Vagina (tissue), 2 donors: ENCODE measurements around the gene FCHSD2. TPM values are rescaled to one million over a fixed set of nuclear protein-coding genes. Genes with fewer than 3 reads are reported as not detected.

Experiments used
- DNase-seq, 2 donors: peaks; one replicate each; pipeline ENCODE4 v3.0.0-alpha.2; 2017; ENCODE audit errors: extremely low spot score in 2 of 2
- H3K27ac ChIP-seq: fragments of 200-600 bp; sonication (generic); one replicate; pipeline ENCODE4 v1.5.1; 2019
- H3K27me3 ChIP-seq: fragments of 200-600 bp; sonication (generic); one replicate; pipeline ENCODE4 v1.5.1; 2019
- H3K36me3 ChIP-seq, 2 donors: fragments of 200-600 bp; sonication (generic); one replicate each; pipeline ENCODE4 v1.5.1; 2017 to 2019
- H3K4me1 ChIP-seq: fragments of 200-600 bp; sonication (generic); one replicate; pipeline ENCODE4 v1.5.1; 2019
- H3K4me3 ChIP-seq, 2 donors: fragments of 200-600 bp; sonication (generic); 1 replicate in 1 of 2; 2 replicates in 1 of 2; pipeline ENCODE4 v1.5.1; 2016 to 2019
- H3K9me3 ChIP-seq: fragments of 200-600 bp; sonication (generic); one replicate; pipeline ENCODE4 v1.5.1; 2019
- POLR2A ChIP-seq, 2 donors: fragments of 450-650 bp; IDR thresholded peaks; one replicate each; pipeline ENCODE4 v1.6.1; 2017; ENCODE audit warnings: antibody characterized with exemption in 2 of 2, mild to moderate bottlenecking in 2 of 2, moderate library complexity in 2 of 2
- POLR2AphosphoS5 ChIP-seq, 2 donors: sonication (generic); formaldehyde crosslinking; IDR thresholded peaks; one replicate each; pipeline ENCODE4 v1.9.0; 2017; ENCODE audit warnings: antibody characterized with exemption in 2 of 2, mild to moderate bottlenecking in 2 of 2, low read depth in 1 of 2; ENCODE audit not compliant: insufficient read depth in 1 of 2
- intact Hi-C: fragments of 100-400 bp; cut with DNase I; formaldehyde crosslinking; loops from one replicate; pipeline ENCODE4 v1.15.1; 2023
- total RNA-seq: library from RNA; depleted of rRNA; stranded (reverse); fragments of >200 nt; gene quantifications from one replicate; pipeline ENCODE4 v1.2.3, GENCODE V29; 2016
- TF ChIP-seq, protein P1 (sequence below), 3 experiments: fragments of 450-650 bp in 2 of 3; fragments of 200-600 bp in 1 of 3; sonication (generic) in 1 of 3; IDR thresholded peaks; one replicate each; pipeline ENCODE4 v1.5.1; 2017 to 2019; ENCODE audit warnings: antibody characterized with exemption in 3 of 3, mild to moderate bottlenecking in 2 of 3, moderate library complexity in 2 of 3

Gene FCHSD2
- total RNA-seq, 1 donor from 2014 or later: 15.7 TPM

DNA sequence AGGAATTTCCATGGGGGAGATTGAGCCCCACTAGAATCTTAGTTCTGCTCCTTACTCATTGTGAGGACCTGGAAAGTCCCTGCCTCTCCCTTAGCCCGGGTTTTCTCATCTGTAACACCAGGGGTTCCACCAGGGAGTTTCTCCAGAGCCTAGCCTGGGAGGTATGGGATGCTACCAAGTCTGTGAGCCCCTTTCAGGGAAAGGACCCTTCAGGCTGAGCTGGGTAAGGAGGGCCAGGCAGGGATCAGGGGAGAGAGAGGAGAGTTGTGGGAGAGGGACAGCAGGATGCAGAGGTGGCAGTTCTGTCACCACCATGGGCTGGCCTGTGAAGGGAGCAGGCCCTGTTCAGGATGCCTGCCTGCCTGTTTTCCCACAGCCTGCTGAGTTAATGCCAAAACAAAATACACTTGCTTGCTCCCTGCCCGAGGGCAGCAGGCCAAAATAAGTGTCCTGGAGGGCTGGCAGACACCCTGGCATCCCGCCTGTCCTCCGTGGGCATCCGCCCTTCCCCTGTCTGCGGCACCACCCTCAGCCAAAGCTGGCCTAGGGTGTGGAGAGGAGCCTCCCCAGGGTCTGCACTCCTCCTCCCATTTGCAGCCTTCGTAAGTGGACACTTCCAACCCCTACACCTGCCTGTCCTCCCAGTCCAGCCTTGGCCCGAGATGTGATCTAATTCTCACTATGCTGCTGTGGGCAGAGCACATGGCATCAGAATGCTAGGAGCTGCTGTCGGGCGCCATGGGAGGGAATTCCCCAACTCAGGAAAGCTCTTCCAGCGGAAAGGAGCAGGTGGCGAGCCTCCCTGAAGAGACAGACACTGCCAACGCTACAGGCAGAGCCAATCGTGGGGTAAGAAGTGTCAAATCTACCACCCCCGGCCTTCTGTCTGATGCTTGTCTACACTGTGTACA, 5.9 kb upstream of the FCHSD2 start:
- Histone ChIP-seq H3K36me3 (no peaks in the 10 kb centered on the region), H3K9me3 (no peaks in the 10 kb centered on the region), H3K27ac (no peak overlapping the region), H3K4me1 (peaks cover 11% of the 10 kb centered on the region), H3K27me3 (no peaks in the 10 kb centered on the region), H3K4me3 (no peak overlapping the region)
- DNase-seq: no peak
- intact Hi-C loops: loop anchor here (10.0 kb wide), 1 partner anchor 313 kb away; no protein-coding TSS in a partner anchor
- TF ChIP-seq POLR2AphosphoS5 (IDR thresholded peaks at IDR 0.05; ENCODE audit: insufficient read depth in 1 of 2, low read depth in 1 of 2) (no peak), POLR2A (IDR thresholded peaks at IDR 0.05) (no peak)
- TF ChIP-seq, protein P1, sequence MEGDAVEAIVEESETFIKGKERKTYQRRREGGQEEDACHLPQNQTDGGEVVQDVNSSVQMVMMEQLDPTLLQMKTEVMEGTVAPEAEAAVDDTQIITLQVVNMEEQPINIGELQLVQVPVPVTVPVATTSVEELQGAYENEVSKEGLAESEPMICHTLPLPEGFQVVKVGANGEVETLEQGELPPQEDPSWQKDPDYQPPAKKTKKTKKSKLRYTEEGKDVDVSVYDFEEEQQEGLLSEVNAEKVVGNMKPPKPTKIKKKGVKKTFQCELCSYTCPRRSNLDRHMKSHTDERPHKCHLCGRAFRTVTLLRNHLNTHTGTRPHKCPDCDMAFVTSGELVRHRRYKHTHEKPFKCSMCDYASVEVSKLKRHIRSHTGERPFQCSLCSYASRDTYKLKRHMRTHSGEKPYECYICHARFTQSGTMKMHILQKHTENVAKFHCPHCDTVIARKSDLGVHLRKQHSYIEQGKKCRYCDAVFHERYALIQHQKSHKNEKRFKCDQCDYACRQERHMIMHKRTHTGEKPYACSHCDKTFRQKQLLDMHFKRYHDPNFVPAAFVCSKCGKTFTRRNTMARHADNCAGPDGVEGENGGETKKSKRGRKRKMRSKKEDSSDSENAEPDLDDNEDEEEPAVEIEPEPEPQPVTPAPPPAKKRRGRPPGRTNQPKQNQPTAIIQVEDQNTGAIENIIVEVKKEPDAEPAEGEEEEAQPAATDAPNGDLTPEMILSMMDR (IDR thresholded peaks at IDR 0.05): no peak

DNA sequence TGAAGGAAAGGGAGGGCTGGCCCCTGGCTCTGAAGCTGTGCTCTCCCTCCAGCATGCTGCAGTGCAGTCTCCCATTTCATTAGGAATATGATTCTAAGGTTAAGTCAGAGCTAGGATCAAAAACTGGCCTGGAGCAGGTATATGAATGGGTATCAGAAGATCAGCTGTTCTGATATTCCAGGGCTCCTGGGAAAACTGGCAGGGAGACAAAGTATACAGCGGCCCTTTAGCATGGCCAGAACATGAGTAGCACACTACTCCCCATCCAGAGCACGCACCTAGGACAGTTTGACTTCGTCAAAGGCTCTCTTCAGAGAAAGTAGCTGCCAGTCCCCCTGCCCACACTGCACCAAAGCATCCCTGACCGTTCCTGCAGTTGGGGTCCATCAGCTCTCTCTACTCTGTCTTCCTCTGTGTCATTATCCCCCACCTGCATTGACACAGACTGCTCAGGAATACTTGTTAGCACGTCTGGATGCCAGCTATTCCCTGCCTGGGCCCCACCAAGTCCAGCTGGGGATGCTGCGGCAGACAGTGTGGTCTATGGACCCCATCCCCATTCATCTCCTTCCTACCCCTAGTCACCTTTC, 4.0 kb upstream of the FCHSD2 start:
- no peaks in the 10 kb centered on the region for H3K9me3 ChIP-seq
- no peak overlapping the region for H3K27ac ChIP-seq
- intact Hi-C loops: loop anchor here (10.0 kb wide), 1 partner anchor 311 kb away; no protein-coding TSS in a partner anchor
- no peaks in the 10 kb centered on the region for H3K36me3 ChIP-seq
- H3K27me3 ChIP-seq: no peaks in the 10 kb centered on the region
- TF ChIP-seq POLR2A (IDR thresholded peaks at IDR 0.05): no peak
- TF ChIP-seq POLR2AphosphoS5 (IDR thresholded peaks at IDR 0.05; ENCODE audit: insufficient read depth in 1 of 2, low read depth in 1 of 2): no peak
- TF ChIP-seq, protein P1 (IDR thresholded peaks at IDR 0.05): no peak
- no peak overlapping the region for H3K4me3 ChIP-seq
- DNase-seq: no peak
- peaks cover 13% of the 10 kb centered on the region for H3K4me1 ChIP-seq

DNA sequence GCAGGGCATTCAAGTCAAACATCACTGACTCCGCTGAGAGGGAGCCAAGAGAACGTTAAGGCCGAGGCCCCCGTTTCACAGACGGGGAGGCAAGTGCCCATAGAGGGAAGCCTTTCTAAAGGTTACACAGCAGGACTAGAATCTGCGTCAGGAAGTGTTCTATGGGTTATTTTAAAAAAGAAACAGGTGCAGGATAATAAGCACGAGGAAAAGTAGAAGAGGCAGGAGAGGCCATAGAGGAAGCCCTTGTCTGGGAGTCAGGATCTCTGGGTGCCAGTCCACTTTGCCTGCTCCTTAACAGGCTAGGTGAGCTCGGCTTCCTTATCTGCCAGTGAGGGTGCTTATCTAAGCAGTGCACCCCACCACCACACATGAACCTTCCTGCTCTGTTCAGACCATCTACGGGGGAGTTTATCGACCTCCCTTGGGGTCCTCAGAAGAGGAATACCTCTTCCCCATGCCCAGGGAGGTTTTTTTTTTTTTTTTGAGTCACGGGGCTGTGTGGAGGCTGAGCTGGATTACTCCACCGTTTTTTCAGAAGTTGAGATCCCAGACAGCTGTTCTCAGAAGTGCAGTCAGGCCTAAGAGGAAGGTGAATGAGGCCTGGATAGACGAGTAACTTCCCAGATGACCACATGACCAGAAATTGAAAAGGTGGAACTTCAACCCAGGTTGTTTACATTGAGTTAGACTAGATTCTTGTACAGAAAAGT, 1.2 kb upstream of the FCHSD2 start:
- no peak for DNase-seq
- H3K4me3 ChIP-seq: peak overlapping the region; percentile 79 to 94
- no peaks in the 10 kb centered on the region for H3K9me3 ChIP-seq
- H3K4me1 ChIP-seq: peaks cover 28% of the 10 kb centered on the region
- no peak for TF ChIP-seq POLR2AphosphoS5 (IDR thresholded peaks at IDR 0.05; ENCODE audit: insufficient read depth in 1 of 2, low read depth in 1 of 2)
- TF ChIP-seq, protein P1 (IDR thresholded peaks at IDR 0.05): no peak
- no peak for TF ChIP-seq POLR2A (IDR thresholded peaks at IDR 0.05)
- H3K27me3 ChIP-seq: no peaks in the 10 kb centered on the region
- no peaks in the 10 kb centered on the region for H3K36me3 ChIP-seq
- intact Hi-C loops: loop anchor here (10.0 kb wide), 1 partner anchor 308 kb away; no protein-coding TSS in a partner anchor
- peak overlapping the region; percentile 97 for H3K27ac ChIP-seq

DNA sequence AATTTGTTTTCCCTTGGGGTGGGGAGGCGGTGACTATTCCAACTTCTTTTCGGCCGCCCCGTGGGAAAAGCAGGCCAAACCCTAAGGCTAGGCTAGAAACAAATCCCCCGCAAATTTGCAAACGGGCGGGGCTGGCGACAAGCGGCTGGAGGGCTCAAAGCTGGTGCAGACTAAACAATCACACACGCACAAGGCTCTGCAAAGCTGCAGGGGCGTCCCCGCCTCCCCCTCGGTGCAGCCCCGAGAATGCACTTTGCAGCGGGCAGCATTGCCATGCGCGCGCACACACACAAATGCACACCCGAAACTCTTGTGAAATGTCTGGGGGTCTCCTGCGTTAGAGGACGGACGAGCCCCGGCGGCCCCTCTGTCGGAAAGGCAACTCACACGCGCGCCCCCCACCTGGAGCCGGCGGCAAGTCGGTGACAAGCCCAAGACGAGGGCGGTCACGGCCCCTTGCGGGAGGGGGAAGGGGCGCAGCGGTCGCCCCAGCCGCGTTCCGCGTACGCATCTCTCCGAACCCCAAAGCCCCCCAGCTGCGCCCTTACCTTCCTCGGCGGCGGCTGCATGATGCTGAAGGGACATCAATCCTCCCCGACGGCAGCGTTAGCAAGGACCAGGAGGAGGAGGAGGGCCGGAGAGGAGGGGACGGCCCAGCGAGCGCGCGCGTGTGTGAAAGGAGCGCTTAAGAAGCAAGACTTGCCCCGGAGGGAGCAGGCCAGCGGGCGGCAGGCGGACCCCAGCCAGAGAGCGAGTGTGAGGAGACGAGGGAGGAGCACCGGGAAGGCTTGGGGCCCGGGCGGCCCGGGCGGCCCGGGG, 600 bp downstream of the FCHSD2 start:
- H3K27me3 ChIP-seq: no peaks in the 10 kb centered on the region
- peaks cover 24% of the 10 kb centered on the region for H3K4me1 ChIP-seq
- H3K4me3 ChIP-seq: peak overlapping the region; percentile 79 to 94
- TF ChIP-seq POLR2AphosphoS5 (IDR thresholded peaks at IDR 0.05; ENCODE audit: insufficient read depth in 1 of 2, low read depth in 1 of 2) (no peak), POLR2A (IDR thresholded peaks at IDR 0.05) (no peak)
- TF ChIP-seq, protein P1 (IDR thresholded peaks at IDR 0.05): no peak
- H3K36me3 ChIP-seq: no peaks in the 10 kb centered on the region
- no peak for DNase-seq
- H3K9me3 ChIP-seq: no peaks in the 10 kb centered on the region
- peak overlapping the region; percentile 97 for H3K27ac ChIP-seq
- intact Hi-C loops: loop anchor here (10.0 kb wide), 1 partner anchor 307 kb away; no protein-coding TSS in a partner anchor
